Breast epithelium (tissue), 4 donors: ENCODE measurements around the gene MICOS13. TPM values are rescaled to one million over a fixed set of nuclear protein-coding genes. Genes with fewer than 3 reads are reported as not detected.
"Not testable (repeated sequence)": the region's sequence is repeated elsewhere in the genome, so short reads cannot be mapped to it uniquely, and the experiment has no call there.

ENCODE experiments used
- DNase-seq, 2 donors: peaks; one replicate each; pipeline ENCODE4 v3.0.0-alpha.2; 2019; ENCODE audit warnings: low spot score in 2 of 2
- H3K27ac ChIP-seq, 2 donors: fragments of 200-600 bp; sonication (generic) in 1 of 2; one replicate each; pipeline ENCODE4 v1.5.1; 2016 to 2019; ENCODE audit warnings: mild to moderate bottlenecking in 1 of 2
- H3K27me3 ChIP-seq, 2 donors: fragments of 200-600 bp; sonication (generic) in 1 of 2; one replicate each; pipeline versions ENCODE4 v1.5.1 to v1.6.0; 2017 to 2019; ENCODE audit warnings: control low read depth in 1 of 2, mild to moderate bottlenecking in 1 of 2
- H3K36me3 ChIP-seq: fragments of 200-600 bp; one replicate; pipeline ENCODE4 v1.5.1; 2019
- H3K4me1 ChIP-seq, 2 donors: fragments of 200-600 bp; sonication (generic); one replicate each; pipeline ENCODE4 v1.5.1; 2016 to 2019; ENCODE audit warnings: control low read depth in 1 of 2
- H3K4me3 ChIP-seq, 3 donors: fragments of 200-600 bp; sonication (generic); 1 replicate in 2 of 3; 2 replicates in 1 of 3; pipeline ENCODE4 v1.5.1; 2016 to 2019; ENCODE audit warnings: mild to moderate bottlenecking in 3 of 3, moderate library complexity in 2 of 3
- H3K9me3 ChIP-seq, 2 donors: fragments of 200-600 bp; sonication (generic) in 1 of 2; one replicate each; pipeline ENCODE4 v1.5.1; 2016 to 2019; ENCODE audit warnings: control low read depth in 1 of 2
- CTCF ChIP-seq, 3 donors: fragments of 450-650 bp; IDR thresholded peaks; one replicate each; pipeline ENCODE4 v1.5.1; 2016 to 2017; ENCODE audit warnings: antibody characterized with exemption in 3 of 3, mild to moderate bottlenecking in 3 of 3, moderate library complexity in 3 of 3
- POLR2A ChIP-seq: fragments of 450-650 bp; IDR thresholded peaks from one replicate; pipeline ENCODE4 v1.6.1; 2016; ENCODE audit warnings: antibody characterized with exemption, mild to moderate bottlenecking, moderate library complexity
- POLR2AphosphoS5 ChIP-seq, 3 donors: sonication (generic); formaldehyde crosslinking; IDR thresholded peaks; one replicate each; pipeline ENCODE4 v1.6.1; 2017; ENCODE audit warnings: antibody characterized with exemption in 3 of 3
- intact Hi-C: fragments of 100-400 bp; cut with DNase I; formaldehyde crosslinking; loops from one replicate; pipeline ENCODE4 v1.15.1; 2023; ENCODE audit warnings: low total_unique reads
- total RNA-seq, 3 donors: library from RNA; depleted of rRNA; stranded (reverse); fragments of >200 nt; gene quantifications; one replicate each; pipeline ENCODE4 v1.1.0, GENCODE V29; 2016

The MICOS13 gene
- total RNA-seq, 3 donors from 2014 or later: 29.4 to 49.5 (median 44.3) TPM

GRCh38 chr19:5690955-5691821, 10.9 kb upstream of the MICOS13 start:
- peak overlapping the region; percentile 97 for H3K27ac ChIP-seq
- no peaks in the 10 kb centered on the region for H3K27me3 ChIP-seq
- peak overlapping the region; percentile 81 to 99 (median 85) for H3K4me3 ChIP-seq
- peak; percentile 63 to 68 for DNase-seq
- TF ChIP-seq CTCF (IDR thresholded peaks at IDR 0.05) (no peak), POLR2AphosphoS5 (IDR thresholded peaks at IDR 0.05) (peak in 1 of 3 donors; percentile 7), POLR2A (no peak)
- peaks cover 10% of the 10 kb centered on the region for H3K36me3 ChIP-seq
- H3K4me1 ChIP-seq: peaks cover 7 to 8% of the 10 kb centered on the region in 2 donors
- intact Hi-C loops: loop anchor here (10.0 kb wide), 1 partner anchor 1054 kb away; no protein-coding TSS in a partner anchor
- no peaks in the 10 kb centered on the region for H3K9me3 ChIP-seq

GRCh38 chr19:5690125-5690954, 10.0 kb upstream of the MICOS13 start, which contains the start of gene RPL36:
Gene RPL36, plus strand, starts transcription at chr19:5690295. Its CDS starts 213 bp downstream, at chr19:5690508.
- H3K36me3 ChIP-seq: peaks cover 8% of the 10 kb centered on the region
- H3K9me3 ChIP-seq: no peaks in the 10 kb centered on the region
- peak within 1 kb of the TSS; percentile 81 to 99 (median 85) for H3K4me3 ChIP-seq
- DNase-seq: peak; percentile 97 to 99
- peaks cover 7 to 8% of the 10 kb centered on the region in 2 donors for H3K4me1 ChIP-seq
- no peaks in the 10 kb centered on the region for H3K27me3 ChIP-seq
- intact Hi-C loops: loop anchor here (10.0 kb wide), 1 partner anchor 1054 kb away; no protein-coding TSS in a partner anchor
- TF ChIP-seq POLR2A (peak; percentile 82), POLR2AphosphoS5 (IDR thresholded peaks at IDR 0.05) (peak; percentile 96 to 98 (median 97)), CTCF (IDR thresholded peaks at IDR 0.05) (peak; percentile 97 to 99 (median 98))
- peak within 1 kb of the TSS; percentile 97 for H3K27ac ChIP-seq

GRCh38 chr19:5688262-5688881, 8.1 kb upstream of the MICOS13 start:
- H3K4me3 ChIP-seq: peak overlapping the region in 1 of 3 donors; percentile 65
- intact Hi-C loops, H3K36me3 ChIP-seq, H3K4me1 ChIP-seq, H3K27me3 ChIP-seq, DNase-seq, H3K9me3 ChIP-seq, H3K27ac ChIP-seq: not testable (repeated sequence)

- DNase-seq: no peak
- no peaks in the 10 kb centered on the region for H3K9me3 ChIP-seq
- TF ChIP-seq POLR2AphosphoS5 (IDR thresholded peaks at IDR 0.05) (peak in 1 of 3 donors; percentile 3), CTCF (IDR thresholded peaks at IDR 0.05) (peak in 1 of 3 donors; percentile 4), POLR2A (no peak)
- no peaks in the 10 kb centered on the region for H3K36me3 ChIP-seq
- H3K4me1 ChIP-seq: peaks cover 7 to 8% of the 10 kb centered on the region in 2 donors
- intact Hi-C loops: no loop called here
- no peaks in the 10 kb centered on the region for H3K27me3 ChIP-seq
- peak overlapping the region; percentile 73 to 90 for H3K27ac ChIP-seq
- H3K4me3 ChIP-seq: peak overlapping the region; percentile 51 to 78 (median 65)
Measured at GRCh38 chr19:5687360-5688198, 7.3 kb upstream of the MICOS13 start.
